A549 (cell line): ENCODE data around the gene CLEC2L.

Experiments
- BHLHE40 ChIP-seq: IDR thresholded peaks from 2 replicates; pipeline ENCODE4 v1.6.1; 2012; ENCODE audit warnings: low read depth, low read length, inconsistent platforms
- CTCF ChIP-seq: fragments of >200 bp; sonication (Bioruptor Twin); formaldehyde crosslinking; IDR thresholded peaks from 3 replicates; pipeline ENCODE4 v1.5.1; 2016
- POLR2A ChIP-seq: IDR thresholded peaks from 2 replicates; pipeline ENCODE4 v1.6.1; 2012; ENCODE audit warnings: mild to moderate bottlenecking, low read length
- RCOR1 ChIP-seq: fragments of 150-350 bp; IDR thresholded peaks from 2 replicates; pipeline ENCODE4 v1.6.1; 2014; ENCODE audit warnings: antibody characterized with exemption, low read length, low read depth
- ZC3H11A ChIP-seq: fragments of 450-650 bp; IDR thresholded peaks from 2 replicates; pipeline ENCODE4 v1.6.1; 2014; ENCODE audit warnings: antibody characterized with exemption, mild to moderate bottlenecking

DNA sequence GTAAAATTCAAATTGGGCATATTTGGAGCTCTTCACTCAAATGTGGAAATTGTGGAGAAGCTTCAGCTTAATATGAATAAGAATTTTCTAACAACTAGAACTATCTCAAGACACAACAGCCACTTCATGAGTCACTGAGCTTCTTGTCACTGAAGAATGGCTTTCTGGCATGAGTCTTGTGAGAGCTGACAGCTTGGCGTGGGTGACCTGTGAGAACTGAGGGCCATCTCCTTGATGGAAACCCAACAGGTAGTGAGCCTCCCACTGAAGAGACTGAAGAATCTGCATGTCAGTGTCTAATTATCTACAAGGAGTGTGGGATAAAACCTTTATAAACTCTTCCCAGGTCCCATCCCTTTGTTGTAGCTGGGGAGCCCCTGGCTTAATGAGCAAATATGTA is 66.0 kb downstream of the CLEC2L start:
- no peak for TF ChIP-seq BHLHE40
- TF ChIP-seq POLR2A: no peak
- no peak for TF ChIP-seq RCOR1
- TF ChIP-seq ZC3H11A: no peak
- TF ChIP-seq CTCF: no peak
